ENCODE measurements around the gene TUBA3E.
"Not testable (repeated sequence)": the region's sequence is repeated elsewhere in the genome, so short reads cannot be mapped to it uniquely, and the experiment has no call there.

The TUBA3E gene

DNA sequence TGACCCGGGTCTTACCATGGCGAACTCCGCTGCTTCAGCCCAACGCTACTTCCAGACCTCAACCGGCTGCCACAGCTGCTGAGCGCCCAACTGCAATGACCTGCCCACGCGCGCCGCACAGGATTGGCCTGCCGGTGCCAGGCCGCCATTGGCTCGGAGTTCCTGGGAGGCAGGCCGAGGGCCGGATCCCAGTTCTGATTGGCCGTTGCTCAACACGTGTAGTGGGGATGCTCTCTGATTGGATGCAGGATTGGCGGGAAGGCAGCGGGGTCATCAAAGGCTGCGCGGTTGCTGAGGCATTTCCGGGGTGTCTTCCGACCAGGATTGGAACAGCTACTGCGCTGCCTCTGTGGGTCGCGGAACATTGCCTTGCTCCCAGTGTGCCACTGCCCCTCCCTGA is at the start of gene TUBA3E:
TUBA3E (minus strand) TSS at position 97 of the 400 bp plus-strand sequence; CDS start at position 18, 79 bp downstream.
- no peak for DNase-seq

DNA sequence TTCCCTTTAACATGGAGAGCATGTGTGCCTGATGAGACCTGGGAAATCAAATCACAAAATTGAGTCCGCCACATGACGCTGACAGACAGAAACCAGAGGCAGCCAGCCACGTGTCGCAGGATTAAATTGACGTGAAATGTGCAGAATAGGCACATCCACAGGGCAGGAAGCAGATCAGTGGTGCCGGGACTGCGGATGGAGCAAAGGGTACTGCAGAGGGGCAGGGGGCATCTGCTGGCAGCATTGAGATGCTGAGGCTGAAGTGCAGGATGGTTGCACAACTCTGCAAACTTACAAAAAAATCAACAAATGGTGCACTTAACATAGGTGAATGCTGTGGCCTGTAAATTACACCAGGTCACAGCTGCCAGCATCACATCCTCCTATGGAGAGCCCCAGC is 48.2 kb upstream of the TUBA3E start:
- no peak for DNase-seq

DNA sequence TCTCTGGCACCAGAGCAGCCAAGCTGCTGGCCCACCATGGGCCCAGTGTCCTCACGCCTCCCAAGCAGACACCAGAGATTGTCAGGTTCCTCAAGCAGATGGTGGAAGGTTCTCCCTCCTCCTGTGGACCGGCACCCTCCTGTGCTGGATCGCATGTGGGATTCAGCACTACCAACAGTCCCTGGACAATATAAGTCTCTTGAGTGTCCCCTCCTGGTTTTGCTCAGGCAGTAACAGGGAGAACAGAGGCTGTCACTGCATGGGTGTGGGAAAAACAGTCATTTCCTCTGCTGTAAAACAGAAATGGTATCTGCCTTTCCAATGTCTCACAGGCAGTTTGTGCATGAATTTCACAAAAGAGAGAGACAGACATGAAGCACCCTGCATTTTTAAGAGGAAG is 47.7 kb upstream of the TUBA3E start:
- DNase-seq = no peak

DNA sequence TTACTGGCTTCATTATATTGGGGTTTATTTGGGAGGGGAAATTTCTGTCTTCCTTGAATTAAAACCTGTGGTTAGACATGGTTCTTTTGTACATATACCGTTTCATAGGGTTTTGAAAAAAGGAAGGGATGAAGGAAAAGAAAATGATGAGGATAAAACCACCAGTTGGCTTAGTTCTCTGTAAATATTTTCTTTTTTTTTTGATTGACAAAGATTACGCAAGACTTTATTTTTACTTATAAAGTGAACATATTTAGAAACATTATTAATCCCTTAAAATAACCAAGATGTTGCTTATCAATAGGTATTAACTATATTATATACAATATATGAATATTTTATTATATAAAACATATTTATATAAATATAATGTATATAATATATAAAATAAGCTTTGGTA is 45.1 kb upstream of the TUBA3E start:
- DNase-seq = no peak

DNA sequence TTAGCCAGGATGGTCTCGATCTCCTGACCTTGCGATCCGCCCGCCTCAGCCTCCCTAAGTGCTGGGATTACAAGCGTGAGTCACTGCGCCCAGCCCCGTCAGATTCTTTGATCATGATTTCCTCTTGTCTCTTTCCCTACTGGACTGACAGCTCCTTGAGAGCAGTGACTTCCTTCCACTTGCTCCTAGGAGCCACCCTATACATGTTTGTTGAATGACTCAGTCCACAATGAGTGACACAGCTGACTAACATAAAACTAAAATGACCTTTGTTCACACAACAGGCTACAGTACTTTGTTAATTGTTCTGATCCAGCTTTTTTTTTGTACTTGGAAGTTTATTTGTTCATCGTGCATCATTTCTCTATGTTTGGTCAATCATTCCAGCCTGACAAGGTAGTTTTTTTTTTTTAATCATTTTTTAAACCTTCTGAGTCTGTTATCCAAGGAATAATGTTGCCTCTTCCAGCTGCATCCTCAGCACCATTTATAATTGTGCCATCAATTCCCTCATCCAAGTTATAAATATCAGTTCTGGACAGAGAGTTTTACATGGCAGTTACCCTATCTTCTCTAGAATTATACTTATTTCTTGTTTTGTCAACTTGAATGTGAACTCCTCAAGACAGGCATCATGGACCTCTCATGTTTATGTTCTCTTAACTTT is 42.9 kb upstream of the TUBA3E start:
- DNase-seq = no peak

DNA sequence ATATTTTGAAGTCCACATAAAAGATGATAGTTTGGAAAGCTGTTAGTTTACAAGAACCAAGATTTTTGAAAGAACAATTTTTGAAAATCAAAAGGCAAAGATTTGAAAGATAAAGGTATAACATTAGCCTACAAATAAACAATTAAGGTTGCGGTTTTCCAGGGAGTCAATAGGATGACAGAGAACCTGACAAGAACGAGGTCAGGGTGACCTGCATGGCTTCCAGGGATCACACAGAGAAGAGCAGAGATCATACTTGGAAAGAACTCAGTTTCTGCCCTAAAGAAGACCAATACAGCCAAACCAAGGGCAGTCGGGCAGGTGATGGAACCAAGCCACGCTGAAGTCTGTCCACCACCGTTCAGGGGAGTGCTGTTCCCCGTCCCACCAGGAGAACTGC is 41.3 kb upstream of the TUBA3E start:
- not testable (repeated sequence) for DNase-seq

DNA sequence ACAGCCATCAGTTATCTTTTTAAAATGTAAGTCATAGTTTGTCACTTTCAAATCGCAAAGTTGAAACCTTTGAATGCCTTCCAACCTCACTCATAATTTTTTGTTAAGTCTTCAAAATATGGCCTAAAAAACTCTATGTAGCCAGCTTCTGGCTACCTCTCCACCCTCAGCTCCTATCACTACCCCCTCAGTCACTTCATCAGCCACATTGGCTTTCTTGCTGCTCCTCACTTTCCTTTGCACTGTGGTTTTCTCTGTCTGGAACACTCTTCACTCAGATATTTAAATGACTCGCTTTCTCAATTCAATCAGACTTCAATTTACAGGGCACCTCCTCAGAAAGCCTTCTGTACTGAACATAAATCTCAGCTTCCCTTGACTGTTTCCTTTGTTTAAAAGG is 34.8 kb upstream of the TUBA3E start:
- not testable (repeated sequence) for DNase-seq

DNA sequence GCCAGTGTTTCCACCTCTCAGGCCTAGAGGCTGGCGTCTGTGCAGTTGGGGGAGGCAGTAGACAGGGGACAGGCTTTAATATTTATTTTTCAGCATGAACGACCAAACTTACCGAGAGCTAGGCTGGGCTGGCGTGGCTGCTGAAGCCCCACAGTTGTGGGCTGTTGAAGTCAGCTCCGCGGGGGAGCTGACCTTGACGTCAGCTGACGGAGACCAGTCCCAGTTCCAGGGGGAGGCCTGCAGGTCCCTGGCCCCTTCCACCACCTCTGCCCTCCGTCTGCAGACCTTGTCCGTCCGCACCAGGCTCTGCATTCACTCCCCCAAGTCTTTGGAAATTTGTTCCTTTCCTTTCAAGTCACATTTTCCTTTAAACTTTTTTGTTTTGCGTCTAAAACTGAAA is 33.4 kb upstream of the TUBA3E start:
- no peak for DNase-seq

DNA sequence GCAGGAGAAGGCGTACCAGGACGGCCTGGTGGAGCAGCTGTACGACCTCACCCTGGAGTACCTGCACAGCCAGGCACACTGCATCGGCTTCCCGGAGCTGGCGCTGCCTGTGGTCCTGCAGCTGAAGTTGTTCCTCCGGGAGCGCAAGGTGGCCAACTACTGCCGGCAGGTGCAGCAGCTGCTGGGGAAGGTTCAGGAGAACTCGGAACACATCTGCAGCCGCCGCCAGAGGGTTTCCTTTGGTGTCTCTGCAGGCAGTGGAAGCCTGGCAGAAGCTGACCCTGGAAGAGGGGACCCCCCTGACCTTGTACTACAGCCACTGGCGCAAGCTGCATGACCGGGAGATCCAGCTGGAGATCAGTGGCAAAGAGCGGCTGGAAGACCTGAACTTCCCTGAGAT is 32.7 kb upstream of the TUBA3E start:
- not testable (repeated sequence) for DNase-seq

DNA sequence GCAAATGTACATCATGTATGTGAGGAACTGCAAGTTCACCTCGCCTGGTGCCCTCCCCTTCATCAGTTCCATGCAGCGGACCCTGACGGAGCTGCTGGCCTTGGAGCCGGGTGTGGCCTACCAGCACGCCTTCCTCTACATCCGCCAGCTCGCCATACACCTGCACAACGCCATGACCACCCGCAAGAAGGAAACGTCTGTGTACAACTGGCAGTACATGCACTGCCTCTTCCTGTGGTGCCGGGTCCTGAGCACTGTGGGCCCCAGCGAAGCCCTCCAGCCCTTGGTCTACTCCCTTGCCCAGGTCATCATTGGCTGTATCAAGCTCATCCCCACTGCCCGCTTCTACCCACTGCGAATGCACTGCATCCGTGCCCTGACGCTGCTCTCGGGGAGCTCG is 32.1 kb upstream of the TUBA3E start:
- not testable (repeated sequence) for DNase-seq

DNA sequence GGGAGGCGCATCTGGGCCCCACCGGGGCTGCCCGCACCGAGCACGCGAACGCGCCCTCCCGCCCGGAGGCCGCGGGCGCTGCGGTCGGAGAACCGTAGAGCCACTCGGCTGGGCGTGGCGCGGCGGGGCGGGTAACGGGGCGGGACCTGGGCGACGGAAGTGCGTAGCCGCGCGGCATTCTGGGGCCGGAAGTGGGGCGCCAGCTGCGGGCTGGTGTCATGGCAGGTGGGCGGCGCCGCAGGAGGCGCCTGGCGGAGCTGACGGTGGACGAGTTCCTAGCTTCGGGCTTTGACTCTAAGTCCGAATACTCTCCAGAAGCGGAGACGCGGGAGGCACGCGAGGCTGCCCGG is 30.9 kb upstream of the TUBA3E start:
- not testable (repeated sequence) for DNase-seq

DNA sequence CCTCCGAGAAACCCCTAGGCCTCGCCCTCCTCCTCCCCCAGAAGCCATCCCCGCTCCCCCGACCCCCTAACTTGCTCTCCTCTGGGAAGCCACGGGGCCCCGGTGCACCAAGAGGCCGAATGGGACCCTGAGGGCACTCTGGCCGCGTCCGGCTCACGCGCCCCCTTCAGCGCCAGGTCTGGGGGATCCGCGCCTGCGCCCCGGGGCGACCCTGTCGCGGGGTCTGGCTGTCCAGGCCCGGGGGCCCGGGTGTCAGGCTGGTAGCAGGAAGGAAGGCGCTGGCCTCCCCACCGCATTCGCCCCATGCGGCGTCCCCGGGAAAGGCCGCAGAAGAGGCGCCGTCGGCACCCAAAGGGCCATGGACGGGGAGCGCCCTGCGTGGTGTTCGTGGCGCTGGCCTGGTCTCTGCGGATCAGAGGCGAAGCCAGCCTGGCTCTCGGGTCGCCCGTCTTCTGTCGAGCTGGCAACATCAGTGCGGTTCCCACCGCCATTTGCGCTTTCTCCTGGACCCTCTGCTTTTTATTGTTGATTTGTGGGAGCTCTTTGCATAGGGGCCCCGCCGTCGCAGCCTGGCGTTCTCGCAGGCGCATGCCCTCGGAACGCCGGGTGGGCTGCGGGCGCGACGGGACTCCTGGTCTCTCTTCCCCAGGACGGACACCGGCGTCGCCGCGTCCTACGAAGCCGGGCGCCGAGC is 30.4 kb upstream of the TUBA3E start:
- not testable (repeated sequence) for DNase-seq

DNA sequence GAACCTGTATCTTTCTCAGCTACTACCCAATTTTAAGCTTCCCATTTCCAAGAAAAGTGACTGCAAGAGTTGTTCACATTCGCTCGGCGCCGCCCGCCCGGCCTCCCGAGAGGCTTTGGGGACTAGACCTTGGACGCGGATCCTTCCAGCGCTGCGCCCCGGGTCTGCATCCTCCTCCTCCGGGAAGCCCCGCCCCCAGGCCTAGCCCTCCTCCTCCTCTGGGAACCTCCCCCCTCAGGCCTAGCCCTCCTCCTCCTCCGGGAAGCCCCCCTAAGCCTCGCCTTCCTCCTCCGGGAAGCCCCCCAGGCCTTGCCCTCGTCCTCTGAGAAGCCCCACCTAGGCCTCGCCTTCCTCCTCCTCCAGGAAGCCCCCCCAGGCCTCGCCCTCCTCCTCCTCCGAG is 29.8 kb upstream of the TUBA3E start:
- not testable (repeated sequence) for DNase-seq

DNA sequence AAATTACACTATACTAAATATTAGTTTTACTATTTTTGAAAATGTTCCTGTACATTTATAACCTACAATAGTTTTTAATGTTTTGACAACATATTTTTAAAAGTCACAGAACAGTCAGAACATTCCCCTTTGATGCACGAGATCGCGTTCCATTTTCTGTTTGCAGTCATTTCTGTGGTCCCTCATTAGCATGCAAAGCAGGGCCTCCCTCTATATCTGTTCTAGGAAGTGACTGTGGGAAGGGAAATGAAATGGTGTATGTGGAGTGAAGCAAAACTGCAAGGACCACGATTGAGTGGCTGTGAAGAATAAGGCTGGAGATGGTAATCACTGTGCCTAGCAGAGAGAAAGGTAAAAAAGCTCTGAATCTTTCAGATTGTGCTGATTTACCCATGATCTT is 24.3 kb upstream of the TUBA3E start:
- not testable (repeated sequence) for DNase-seq

DNA sequence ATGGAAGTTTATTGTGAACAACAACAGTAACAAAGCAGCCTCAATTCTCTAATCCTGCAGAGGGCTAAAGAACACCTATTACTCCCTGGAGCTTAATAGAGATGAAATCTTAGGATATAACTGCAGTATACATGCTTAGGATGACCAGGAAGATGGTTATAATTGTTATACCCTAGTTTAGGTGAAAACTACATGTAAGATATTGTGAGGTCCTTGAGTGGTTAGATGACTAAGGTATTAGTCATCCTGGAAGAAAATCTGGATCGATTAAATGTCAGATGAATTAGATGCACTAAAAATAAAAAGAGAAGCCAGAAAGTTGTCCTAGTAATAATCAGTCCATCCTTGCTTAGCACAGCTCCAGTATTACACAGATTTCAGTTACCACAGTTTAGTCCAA is 22.3 kb upstream of the TUBA3E start:
- not testable (repeated sequence) for DNase-seq

DNA sequence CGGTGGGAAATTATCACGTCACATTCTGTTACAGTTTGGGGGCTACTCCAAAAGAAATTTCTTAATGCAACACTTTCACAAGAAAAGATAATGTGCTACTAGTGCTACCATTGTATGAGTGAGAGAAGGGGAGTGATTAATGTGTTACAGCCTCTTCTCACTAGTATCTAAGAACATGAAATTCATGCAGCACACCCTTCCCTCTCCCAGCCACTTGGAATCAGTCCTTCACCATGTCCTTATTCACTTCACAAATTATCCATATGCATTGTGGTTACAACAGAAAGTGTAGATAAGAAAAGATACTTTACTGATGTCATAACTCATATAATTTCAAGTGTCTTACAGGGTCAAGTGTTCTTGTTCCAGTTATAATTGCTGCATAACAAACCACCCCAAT is 20.9 kb upstream of the TUBA3E start:
- DNase-seq = not testable (repeated sequence)

DNA sequence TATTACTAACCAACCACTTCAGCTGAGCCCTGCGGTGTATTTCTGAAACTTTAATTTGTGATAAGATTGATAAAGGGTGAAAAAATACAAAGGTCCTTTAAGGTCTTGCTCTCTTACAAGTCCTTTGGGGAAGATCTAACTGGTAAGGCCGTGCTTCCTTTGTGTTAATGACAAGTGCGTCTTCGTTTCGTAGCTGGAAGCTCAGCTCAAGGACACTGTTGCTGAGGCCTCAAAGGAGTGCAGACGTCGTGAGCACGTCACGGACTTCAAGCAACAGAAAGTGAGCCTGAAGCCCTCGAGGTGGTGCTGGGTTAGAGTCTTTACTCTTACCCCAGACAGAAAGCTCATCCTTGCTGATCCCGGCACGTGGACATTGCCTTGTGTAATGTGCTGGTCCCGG is 8.8 kb upstream of the TUBA3E start:
- DNase-seq = not testable (repeated sequence)

DNA sequence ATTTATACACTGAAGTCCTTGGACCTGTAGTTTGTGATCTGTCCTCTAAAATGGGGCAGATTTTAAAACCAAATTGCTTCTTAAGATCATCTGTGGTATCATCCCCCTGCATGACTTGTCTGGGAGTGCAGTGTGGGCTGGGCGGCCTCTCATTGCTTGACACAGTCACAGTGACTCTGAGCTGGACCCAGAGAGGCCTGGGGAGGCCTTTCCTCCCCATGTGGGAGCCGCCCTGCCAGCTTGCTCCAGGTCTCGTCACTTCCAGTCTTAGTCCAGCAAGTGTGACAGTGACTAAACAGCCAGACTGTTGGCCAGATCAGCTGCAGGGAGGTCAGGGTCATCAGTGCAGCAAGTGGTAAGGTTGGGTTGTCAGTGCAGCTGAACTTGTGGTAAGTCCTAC is 4.9 kb upstream of the TUBA3E start:
- DNase-seq = not testable (repeated sequence)

DNA sequence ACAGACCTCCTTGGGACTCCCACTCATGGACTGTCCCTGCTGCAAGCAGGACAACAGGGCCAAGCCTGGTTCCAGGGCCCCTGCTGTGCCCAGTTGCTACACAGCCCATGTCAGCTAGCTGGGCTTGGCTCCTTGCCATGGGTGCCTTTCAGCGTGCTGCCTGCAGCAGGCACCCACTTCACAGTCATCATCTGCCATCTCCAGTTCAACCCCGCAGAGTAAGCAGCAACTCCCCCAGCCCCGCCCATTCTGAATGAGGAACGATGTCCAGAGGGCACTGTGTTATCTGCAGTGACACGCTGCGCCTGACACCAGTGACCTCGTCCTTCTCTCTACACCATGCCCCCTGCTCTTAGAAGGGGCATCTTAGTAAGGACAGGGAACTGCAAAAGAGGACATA is 4.3 kb upstream of the TUBA3E start:
- DNase-seq = not testable (repeated sequence)

DNA sequence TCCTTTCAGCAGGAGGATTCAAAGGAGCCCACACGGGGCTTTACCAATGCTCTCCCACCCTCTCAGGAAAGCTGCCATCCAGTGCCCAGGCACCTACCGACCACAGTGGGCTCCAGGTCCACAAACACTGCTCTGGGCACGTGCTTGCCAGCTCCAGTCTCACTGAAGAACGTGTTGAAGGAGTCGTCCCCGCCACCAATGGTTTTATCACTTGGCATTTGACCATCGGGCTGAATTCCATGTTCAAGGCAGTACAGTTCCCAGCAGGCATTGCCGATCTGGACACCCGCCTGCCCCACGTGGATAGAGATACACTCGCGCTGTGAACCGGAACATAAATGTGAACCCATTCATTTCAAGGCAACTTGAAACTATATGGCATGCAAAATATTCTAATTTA is 2.2 kb downstream of the TUBA3E start:
- DNase-seq = not testable (repeated sequence)

DNA sequence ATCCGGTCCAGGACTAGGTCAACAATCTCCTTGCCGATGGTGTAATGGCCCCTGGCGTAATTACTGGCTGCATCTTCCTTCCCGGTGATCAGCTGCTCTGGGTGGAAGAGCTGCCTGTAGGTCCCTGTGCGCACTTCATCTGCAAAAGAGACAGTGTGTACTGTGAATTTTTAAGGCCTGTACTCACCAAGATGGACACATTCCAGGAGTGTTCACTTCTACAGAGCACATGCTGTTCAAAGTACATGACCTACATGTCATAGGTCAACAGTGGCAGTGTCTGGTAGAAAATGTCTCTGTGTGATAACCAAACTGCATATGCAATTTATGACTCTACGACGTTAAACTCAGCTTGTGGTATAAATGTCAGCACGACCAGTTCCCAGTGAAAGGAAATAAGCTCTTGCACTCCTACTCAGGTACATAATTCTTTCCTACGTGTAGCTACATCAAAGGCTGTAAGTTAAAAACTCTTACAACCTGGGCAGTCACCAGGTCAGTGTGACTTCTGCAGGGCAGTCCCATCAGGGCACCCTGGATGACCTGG is 3.1 kb downstream of the TUBA3E start:
- not testable (repeated sequence) for DNase-seq

DNA sequence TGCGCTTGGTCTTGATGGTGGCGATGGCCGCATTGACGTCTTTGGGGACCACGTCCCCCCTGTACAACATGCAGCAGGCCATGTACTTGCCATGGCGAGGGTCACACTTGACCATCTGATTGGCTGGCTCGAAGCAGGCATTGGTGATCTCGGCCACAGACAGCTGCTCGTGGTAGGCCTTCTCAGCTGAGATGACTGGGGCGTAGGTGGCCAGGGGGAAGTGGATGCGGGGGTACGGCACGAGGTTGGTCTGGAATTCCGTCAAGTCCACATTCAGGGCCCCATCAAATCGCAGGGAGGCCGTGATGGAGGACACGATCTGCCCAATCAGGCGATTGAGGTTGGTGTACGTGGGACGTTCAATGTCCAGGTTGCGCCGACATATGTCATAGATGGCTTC is 4.4 kb downstream of the TUBA3E start:
- DNase-seq = not testable (repeated sequence)

DNA sequence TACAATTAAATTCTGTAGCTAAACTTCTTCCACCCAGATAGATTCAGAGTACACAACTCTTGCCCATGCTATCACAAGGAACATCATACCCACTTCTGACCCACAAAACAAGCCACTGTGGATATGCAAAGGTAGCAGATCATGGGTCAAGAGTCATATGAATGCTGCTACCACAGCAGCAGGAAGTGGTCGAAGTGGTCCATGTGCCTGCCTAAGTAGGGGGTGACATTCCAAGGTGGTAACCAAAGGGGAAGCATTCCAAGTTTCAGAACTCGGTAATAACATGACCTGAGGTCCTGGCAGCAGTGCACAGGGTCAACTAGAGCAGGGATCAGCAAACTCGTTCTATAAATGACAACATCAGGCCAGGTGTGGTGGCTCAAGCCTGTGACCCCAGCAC is 5.8 kb downstream of the TUBA3E start:
- not testable (repeated sequence) for DNase-seq

DNA sequence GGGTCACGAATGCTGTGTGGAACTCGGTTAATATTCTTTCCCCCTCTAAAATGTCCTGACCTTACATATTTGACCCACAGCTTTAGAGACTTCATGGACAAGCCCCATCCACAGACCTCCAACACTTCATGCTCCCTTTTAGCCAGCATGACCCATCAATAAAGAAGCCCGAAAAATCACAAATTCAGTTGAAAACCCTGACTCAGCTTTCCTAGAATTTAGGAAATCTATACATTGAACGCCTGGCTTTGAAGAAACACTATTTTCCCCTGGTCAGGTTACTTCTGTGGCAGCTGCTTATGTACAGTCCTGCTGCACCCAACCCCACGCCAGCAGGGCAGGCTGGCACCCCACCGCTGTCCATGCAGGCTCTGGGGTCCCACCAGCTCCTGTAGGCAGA is 6.9 kb downstream of the TUBA3E start:
- not testable (repeated sequence) for DNase-seq
